ENCODE measurements around the gene NCAPH2.

GRCh38 chr22:50561401-50562358 is 53.7 kb downstream of the NCAPH2 start:
- TF ChIP-seq CTCF (IDR thresholded peaks at IDR 0.05) (no peak), POLR2A (IDR thresholded peaks at IDR 0.05) (no peak)
